H1 (cell line): Measurements from ENCODE around the gene ENTPD6. TPM values are rescaled to one million over a fixed set of nuclear protein-coding genes. Genes with fewer than 3 reads are reported as not detected.

ENCODE experiments used
- CTCF ChIA-PET: fragments of 300-600 bp; sonication (Branson Sonifier 250); formaldehyde crosslinking; loops from one replicate; lab custom pipeline; 2021; ENCODE audit not compliant: partially characterized antibody; lab: Charles Lee
- POLR2A ChIA-PET: fragments of 300-600 bp; sonication (Branson Sonifier 250); formaldehyde crosslinking; loops from one replicate; lab custom pipeline; 2021; ENCODE audit warnings: inconsistent platforms; ENCODE audit not compliant: partially characterized antibody; lab: Charles Lee
- DNase-seq, 2 experiments: peaks; one replicate each; pipeline versions ENCODE4 v3.0.0 to v3.0.0-alpha.2; 2010 to 2022; ENCODE audit warnings: low spot score in 2 of 2, low read depth in 1 of 2, mixed read lengths in 1 of 2
- FAIRE-seq: peaks from 2 replicates; lab custom pipeline; 2011; peaks lifted over from hg19 to GRCh38; lab: Jason Lieb, UNC
- H2AFZ ChIP-seq: 2 replicates; pipeline ENCODE4 v1.8.1; 2012; ENCODE audit warnings: low read length, inconsistent platforms
- H2AK5ac ChIP-seq: 2 replicates; pipeline ENCODE4 v1.6.1; 2013; ENCODE audit warnings: low read depth, low read length
- H2BK120ac ChIP-seq: replicated peaks from 2 replicates; pipeline ENCODE3; 2013; ENCODE audit warnings: low read depth, low read length, inconsistent platforms
- H2BK12ac ChIP-seq: 2 replicates; pipeline ENCODE4 v1.6.1; 2013; ENCODE audit warnings: low read depth, low read length
- H2BK15ac ChIP-seq: 2 replicates; pipeline ENCODE4 v1.6.1; 2013; ENCODE audit warnings: low read length
- H2BK20ac ChIP-seq: 2 replicates; pipeline ENCODE4 v1.6.1; 2013; ENCODE audit warnings: low read length
- H2BK5ac ChIP-seq: 2 replicates; pipeline ENCODE4 v1.6.1; 2013; ENCODE audit warnings: low read depth, low read length
- H3K14ac ChIP-seq: 2 replicates; pipeline ENCODE4 v1.6.1; 2013; ENCODE audit warnings: inconsistent platforms; ENCODE audit not compliant: insufficient read length
- H3K18ac ChIP-seq: 2 replicates; pipeline ENCODE4 v1.6.1; 2013; ENCODE audit warnings: low read length; ENCODE audit errors: extremely low read depth
- H3K23ac ChIP-seq: 2 replicates; pipeline ENCODE4 v1.6.1; 2013; ENCODE audit warnings: inconsistent platforms; ENCODE audit not compliant: insufficient read length
- H3K23me2 ChIP-seq: 2 replicates; pipeline ENCODE4 v1.6.1; 2013; ENCODE audit warnings: low read depth, low read length
- H3K27ac ChIP-seq: 2 replicates; pipeline ENCODE4 v1.6.1; 2011; ENCODE audit warnings: low read depth, low read length, inconsistent platforms
- H3K27me3 ChIP-seq, 4 experiments: replicated peaks in 1 of 4; 1 replicate in 1 of 4; 2 replicates in 3 of 4; pipeline versions ENCODE4 v1.6.1 to v1.8.1; 2011 to 2013; ENCODE audit warnings: low read length in 3 of 4, mild to moderate bottlenecking in 3 of 4, inconsistent platforms in 2 of 4, mixed read lengths in 2 of 4, moderate library complexity in 1 of 4; ENCODE audit not compliant: control insufficient read depth in 3 of 4, insufficient read depth in 3 of 4; ENCODE audit errors: extremely low read depth in 1 of 4
- H3K36me3 ChIP-seq, 4 experiments: 2 replicates each; pipeline versions ENCODE4 v1.6.1 to v1.8.1; 2011 to 2013; ENCODE audit warnings: mild to moderate bottlenecking in 4 of 4, low read length in 3 of 4, moderate library complexity in 2 of 4, control low read depth in 1 of 4, inconsistent platforms in 1 of 4; ENCODE audit not compliant: insufficient read depth in 4 of 4, control insufficient read depth in 2 of 4
- H3K4ac ChIP-seq: replicated peaks from 2 replicates; pipeline ENCODE3; 2013; ENCODE audit warnings: low read length, low read depth, mixed read lengths, inconsistent platforms; ENCODE audit not compliant: insufficient read length
- H3K4me1 ChIP-seq, 4 experiments: replicated peaks in 1 of 4; 1 replicate in 1 of 4; 2 replicates in 3 of 4; pipeline versions ENCODE4 v1.6.1 to v1.8.1; 2011 to 2013; ENCODE audit warnings: low read length in 3 of 4, inconsistent platforms in 2 of 4, mixed read lengths in 1 of 4; ENCODE audit not compliant: insufficient read depth in 4 of 4, control insufficient read depth in 3 of 4
- H3K4me2 ChIP-seq, 2 experiments: 2 replicates each; pipeline versions ENCODE4 v1.6.1 to v1.8.1; 2011 to 2013; ENCODE audit warnings: low read depth in 2 of 2, low read length in 2 of 2, control low read depth in 1 of 2, inconsistent platforms in 1 of 2, mild to moderate bottlenecking in 1 of 2; ENCODE audit not compliant: insufficient read depth in 1 of 2
- H3K4me3 ChIP-seq, 4 experiments: fragments of 200-600, 300-600 bp in 1 of 4; sonication (generic), shearing (Covaris generic), sonication (Bioruptor Twin) in 1 of 4; 2 replicates each; pipeline versions ENCODE4 v1.5.1 to v1.8.1; 2011 to 2016; ENCODE audit warnings: low read length in 4 of 4, low read depth in 3 of 4, control low read depth in 2 of 4, inconsistent platforms in 2 of 4, mild to moderate bottlenecking in 2 of 4, mixed read lengths in 1 of 4, moderate library complexity in 1 of 4; ENCODE audit not compliant: insufficient read depth in 2 of 4; ENCODE audit errors: extremely low read depth in 1 of 4
- H3K56ac ChIP-seq: replicated peaks from 2 replicates; pipeline ENCODE3; 2013; ENCODE audit warnings: low read depth, mild to moderate bottlenecking, mixed read lengths, low read length, inconsistent platforms; ENCODE audit not compliant: insufficient read length
- H3K79me1 ChIP-seq: 2 replicates; pipeline ENCODE4 v1.6.1; 2013; ENCODE audit warnings: low read depth, low read length, control low read depth
- H3K79me2 ChIP-seq, 2 experiments: 2 replicates each; pipeline versions ENCODE4 v1.6.1 to v1.8.1; 2012 to 2013; ENCODE audit warnings: low read length in 2 of 2, mild to moderate bottlenecking in 2 of 2, inconsistent platforms in 1 of 2; ENCODE audit not compliant: insufficient read depth in 2 of 2, control insufficient read depth in 1 of 2
- H3K9ac ChIP-seq, 4 experiments: replicated peaks in 1 of 4; 1 replicate in 1 of 4; 2 replicates in 3 of 4; pipeline versions ENCODE4 v1.6.1 to v1.8.1; 2011 to 2013; ENCODE audit warnings: low read depth in 3 of 4, low read length in 3 of 4, control low read depth in 2 of 4, mild to moderate bottlenecking in 2 of 4, moderate library complexity in 2 of 4, inconsistent platforms in 1 of 4; ENCODE audit errors: extremely low read depth in 1 of 4
- H3K9me3 ChIP-seq, 2 experiments: 2 replicates each; pipeline versions ENCODE4 v1.6.1 to v1.8.1; 2012 to 2013; ENCODE audit warnings: mild to moderate bottlenecking in 2 of 2, moderate library complexity in 2 of 2, control low read depth in 1 of 2, inconsistent platforms in 1 of 2, low read depth in 1 of 2, low read length in 1 of 2, mixed read lengths in 1 of 2; ENCODE audit not compliant: insufficient read depth in 2 of 2
- H4K20me1 ChIP-seq, 2 experiments: replicated peaks in 1 of 2; 2 replicates each; pipeline versions ENCODE3 to v1.8.1; 2011 to 2013; ENCODE audit warnings: inconsistent platforms in 2 of 2, low read length in 2 of 2, mild to moderate bottlenecking in 1 of 2; ENCODE audit not compliant: insufficient read depth in 2 of 2, control insufficient read depth in 1 of 2
- H4K5ac ChIP-seq: 2 replicates; pipeline ENCODE4 v1.6.1; 2013; ENCODE audit warnings: low read length, low read depth, mixed read lengths, inconsistent platforms; ENCODE audit not compliant: insufficient read length
- H4K8ac ChIP-seq: 2 replicates; pipeline ENCODE4 v1.8.0; 2013; ENCODE audit warnings: mild to moderate bottlenecking, moderate library complexity, low read length, inconsistent platforms; ENCODE audit not compliant: insufficient read depth; ENCODE audit errors: extremely low read depth
- H4K91ac ChIP-seq: replicated peaks from 2 replicates; pipeline ENCODE3; 2013; ENCODE audit warnings: low read length, mixed read lengths, inconsistent platforms; ENCODE audit not compliant: insufficient read length
- ASH2L ChIP-seq: fragments of 200-600, 300-600 bp; sonication (generic); IDR thresholded peaks from one replicate; pipeline ENCODE4 v1.7.1; 2017; ENCODE audit warnings: low read length
- ATF3 ChIP-seq: IDR thresholded peaks from 2 replicates; pipeline ENCODE4 v1.6.1; 2011; ENCODE audit warnings: low read depth, mild to moderate bottlenecking, low read length; ENCODE audit not compliant: insufficient read depth
- BRCA1 ChIP-seq: IDR thresholded peaks from 2 replicates; pipeline ENCODE4 v1.6.1; 2012; ENCODE audit warnings: low read depth, low read length, improper control_type of control experiment
- CHD1 ChIP-seq: IDR thresholded peaks from 2 replicates; pipeline ENCODE4 v1.6.1; 2012; ENCODE audit warnings: low read depth, low read length, improper control_type of control experiment
- KDM5A ChIP-seq: fragments of 200-600 bp; IDR thresholded peaks from 2 replicates; pipeline ENCODE4 v1.7.1; 2012; ENCODE audit warnings: mild to moderate bottlenecking, low read length, inconsistent platforms, mixed read lengths
- NRF1 ChIP-seq: IDR thresholded peaks from 2 replicates; pipeline ENCODE4 v1.6.1; 2011; ENCODE audit warnings: mild to moderate bottlenecking, low read depth, low read length, improper control_type of control experiment
- POLR2AphosphoS5 ChIP-seq: IDR thresholded peaks from 2 replicates; pipeline ENCODE4 v1.6.1; 2011; ENCODE audit warnings: low read depth, low read length
- RBBP5 ChIP-seq: IDR thresholded peaks from 2 replicates; pipeline ENCODE4 v1.7.1; 2012; ENCODE audit warnings: low read depth, mild to moderate bottlenecking, inconsistent platforms, low read length, moderate library complexity, borderline replicate concordance
- RNF2 ChIP-seq: fragments of 200-900, 300-1000 bp; sonication (generic); IDR thresholded peaks from 2 replicates; pipeline ENCODE4 v1.7.1; 2016; ENCODE audit warnings: borderline replicate concordance, low read depth, mild to moderate bottlenecking, antibody characterized with exemption, low read length; ENCODE audit not compliant: poor library complexity, severe bottlenecking; ENCODE audit errors: missing control alignments
- ZNF274 ChIP-seq: IDR thresholded peaks from 2 replicates; pipeline ENCODE4 v1.7.0; 2012; ENCODE audit warnings: low read length, borderline replicate concordance; ENCODE audit errors: extremely low read depth
- WGBS, 2 experiments: shearing (Covaris generic) in 1 of 2; methylation state at CpG; one replicate each; pipeline versions ENCODE4 v1.1.6 to v1.1.7; 2013 to 2015; ENCODE audit warnings: low lambda C conversion rate in 2 of 2, mixed read lengths in 2 of 2, inconsistent platforms in 1 of 2, low coverage in 1 of 2, missing lambda C conversion rate in 1 of 2; ENCODE audit not compliant: insufficient replicate concordance in 2 of 2, insufficient coverage in 1 of 2, insufficient read length in 1 of 2; ENCODE audit errors: extremely low coverage in 1 of 2, missing lambda C conversion rate in 1 of 2; 5-methylcytosine and 5-hydroxymethylcytosine counted together
- polyA plus RNA-seq, 7 experiments: library from polyadenylated mRNA; depleted of rRNA in 3 of 7; stranded (reverse) in 5 of 7; unstranded in 2 of 7; fragments of >200 nt in 5 of 7; fragments of 200-250 nt in 2 of 7; gene quantifications; 1 replicate in 5 of 7; 2 replicates in 1 of 7; 4 replicates in 1 of 7; pipeline versions ENCODE4 v1.2.1 to v1.2.3, GENCODE V29; 2011 to 2013; ENCODE audit warnings: missing spikeins in 2 of 7, mixed read lengths in 2 of 7
- total RNA-seq: library from RNA; stranded (reverse); fragmentation: NEBNext Ultra II Directional; extraction: Animal tissue kit (Norgen Biotek cat#: 25700); gene quantifications from 2 replicates; pipeline ENCODE4 v1.2.1, GENCODE V29; 2021

Gene ENTPD6
- total and polyA plus RNA-seq, 2 of the 8 experiments (the other 6 are each of a cell fraction or from before 2014, with no cell fraction given) = 47.8 to 57.3 TPM

- no peak overlapping the region for H3K27ac ChIP-seq
- no peak overlapping the region for H3K56ac ChIP-seq
- ChIA-PET CTCF (interaction anchor here (1.0 to 5.3 kb wide), 4 partner anchors 9 to 66 kb away, joined by 3 to 24 read pairs (median 3); partner anchors contain the start of gene PYGB), POLR2A (interaction anchor here (1.0 to 1.4 kb wide), 2 partner anchors 19 to 20 kb away, joined by 3 to 5 read pairs; partner anchors contain the start of gene PYGB)
- no peak overlapping the region for H3K4ac ChIP-seq
- H4K5ac ChIP-seq = no peak overlapping the region
- no peak overlapping the region for H2BK12ac ChIP-seq
- no peaks in the 10 kb centered on the region for H3K23me2 ChIP-seq
- FAIRE-seq (no peak), DNase-seq (no peak)
- H3K4me3 ChIP-seq = no peak overlapping the region
- no peak overlapping the region for H3K23ac ChIP-seq
- H3K79me2 ChIP-seq = no peaks in the 10 kb centered on the region
- no peak overlapping the region for H4K91ac ChIP-seq
- 92% methylated on average over 12 of the region's 12 CpGs; no CpG with 5 or more reads in 1 of the 2 experiments for WGBS, 2 experiments
- no peak overlapping the region; the same call in 1 of the 2 replicates for H3K18ac ChIP-seq
- H2AK5ac ChIP-seq = no peak overlapping the region
- peaks cover 0 to 3% of the 10 kb centered on the region in 2 experiments for H4K20me1 ChIP-seq
- H3K27me3 ChIP-seq = no peaks in the 10 kb centered on the region
- no peak overlapping the region for H2BK5ac ChIP-seq
- no peak overlapping the region for H3K14ac ChIP-seq
- no peaks in the 10 kb centered on the region for H3K9me3 ChIP-seq
- no peaks in the 10 kb centered on the region for H3K79me1 ChIP-seq
- no peak overlapping the region for H4K8ac ChIP-seq
- H2BK120ac ChIP-seq = no peak overlapping the region
- no peak overlapping the region for H2BK20ac ChIP-seq
- no peak overlapping the region for H3K9ac ChIP-seq
- TF ChIP-seq POLR2AphosphoS5 (no peak), NRF1 (no peak), ZNF274 (no peak), ASH2L (no peak), ATF3 (no peak), BRCA1 (no peak), KDM5A (no peak), CHD1 (no peak), RBBP5 (no peak), RNF2 (no peak)
- H3K4me2 ChIP-seq = no peak overlapping the region
- no peaks in the 10 kb centered on the region for H3K36me3 ChIP-seq
- H2BK15ac ChIP-seq = no peak overlapping the region
- no peak overlapping the region for H2AFZ ChIP-seq
- peaks cover 0 to 5% (median 2%) of the 10 kb centered on the region in 4 experiments; a peak in 2 of 7 replicates for H3K4me1 ChIP-seq
Observed at GRCh38 chr20:25227317-25227831, 31.9 kb downstream of the ENTPD6 start.
